ENCODE data around the gene MASP1. TPM values are rescaled to one million over a fixed set of nuclear protein-coding genes. Genes with fewer than 3 reads are reported as not detected.
A peak's percentile ranks its signal among the peaks of the same experiment; 100 is the strongest.

The MASP1 gene
- total and polyA plus RNA-seq, 2 of the 4 experiments (the other 2 are of a cell fraction) = 13.1 to 16.2 TPM

GRCh38 chr3:187242900-187243299, 48.6 kb downstream of the MASP1 start:
- Histone ChIP-seq H2AK5ac (ENCODE audit: low read depth, low read length) (peak overlapping the region; percentile 37), H4K8ac (ENCODE audit: low read depth in 2 of 2, low read length in 2 of 2) (0 out of 4 replicates have a peak overlapping the region, but pooled peaks of 1 of the 2 experiments have one; percentile 59), H3K4me3 (ENCODE audit: insufficient read depth, low read depth, low read length) (no peak overlapping the region), H2BK15ac (ENCODE audit: low read depth, low read length) (no peak overlapping the region), H2AK9ac (replicated peaks; ENCODE audit: low read depth, low read length, poor library complexity) (peak overlapping the region; percentile 79), H3K4ac (ENCODE audit: low read depth, low read length) (peak overlapping the region; percentile 4), H3K27ac (ENCODE audit: insufficient read depth, low read length) (no peak overlapping the region), H2AFZ (replicated peaks; ENCODE audit: low read length, poor library complexity) (peak overlapping the region; percentile 34), H3K56ac (ENCODE audit: extremely low read depth, insufficient read depth, low read length) (no peak overlapping the region), H3K36me3 (ENCODE audit: control insufficient read depth, insufficient read depth, low read length) (no peaks in the 10 kb centered on the region; the same call in 1 of the 2 replicates), H3K23ac (ENCODE audit: low read depth, low read length) (no peak overlapping the region; the same call in 1 of the 2 replicates), H3K9ac (ENCODE audit: low read depth, low read length) (no peak overlapping the region), H2BK120ac (ENCODE audit: low read depth, low read length) (peak overlapping the region; percentile 27), H3K18ac (ENCODE audit: low read depth, low read length) (no peak overlapping the region; the same call in 1 of the 2 replicates), H2BK5ac (ENCODE audit: low read depth, low read length, poor library complexity, severe bottlenecking) (peak overlapping the region; percentile 10), H4K91ac (ENCODE audit: insufficient read depth, low read depth, low read length) (peak overlapping the region; percentile 10; the same call in 1 of the 2 replicates), H3K9me3 (ENCODE audit: control insufficient read depth, insufficient read depth, low read length) (peaks cover 3% of the 10 kb centered on the region), H3K9me1 (ENCODE audit: insufficient read depth, low read length) (no peaks in the 10 kb centered on the region), H4K5ac (ENCODE audit: low read depth, low read length) (no peak overlapping the region; the same call in 1 of the 2 replicates), H3K4me1 (ENCODE audit: control insufficient read depth, insufficient read depth, low read length) (peaks cover 11% of the 10 kb centered on the region), H2BK20ac (ENCODE audit: low read depth, low read length) (peak overlapping the region; percentile 15; the same call in 1 of the 2 replicates), H3K79me1 (ENCODE audit: low read depth in 1 of 2, low read length in 2 of 2) (no peaks in the 10 kb centered on the region), H3K27me3 (ENCODE audit: control insufficient read depth, insufficient read depth, low read length) (no peaks in the 10 kb centered on the region), H3K4me2 (ENCODE audit: low read depth, low read length) (no peak overlapping the region), H4K20me1 (ENCODE audit: insufficient read depth, low read length) (no peaks in the 10 kb centered on the region), H3K14ac (replicated peaks; ENCODE audit: low read depth, low read length) (no peak overlapping the region)
- ATAC-seq (ENCODE audit: low read depth) = no peak
- ChIA-PET POLR2A (ENCODE audit: unreplicated experiment) (no interaction called here), CTCF (no interaction called here)
- TF ChIP-seq FOS (IDR thresholded peaks at IDR 0.05; ENCODE audit: low read depth, low read length) = no peak
- TF ChIP-seq BHLHE40 (IDR thresholded peaks at IDR 0.05; ENCODE audit: low read depth, low read length) = no peak
- no peak for TF ChIP-seq USF2 (IDR thresholded peaks at IDR 0.05; ENCODE audit: low read depth, low read length)
- TF ChIP-seq POLR2A (IDR thresholded peaks at IDR 0.05; ENCODE audit: low read depth, low read length) = no peak
- no peak for TF ChIP-seq SMC3 (IDR thresholded peaks at IDR 0.05; ENCODE audit: low read depth, low read length)
- no peak for TF ChIP-seq RFX5 (IDR thresholded peaks at IDR 0.05; ENCODE audit: low read depth, low read length)
- TF ChIP-seq MXI1 (IDR thresholded peaks at IDR 0.05; ENCODE audit: borderline replicate concordance, low read depth, low read length) = no peak
- TF ChIP-seq RCOR1 (IDR thresholded peaks at IDR 0.05; ENCODE audit: insufficient replicate concordance, low read length) = no peak
- TF ChIP-seq MAZ (IDR thresholded peaks at IDR 0.05; ENCODE audit: borderline replicate concordance, low read depth, low read length) = no peak
- no peak for TF ChIP-seq NFE2L2 (IDR thresholded peaks at IDR 0.05; ENCODE audit: low read depth, low read length)
- TF ChIP-seq ELK1 (IDR thresholded peaks at IDR 0.05; ENCODE audit: borderline replicate concordance, low read depth, low read length) = no peak
- no peak for TF ChIP-seq RAD21 (IDR thresholded peaks at IDR 0.05; ENCODE audit: low read length)
- TF ChIP-seq CHD1 (IDR thresholded peaks at IDR 0.05; ENCODE audit: low read depth, low read length) = no peak
- BruUV-seq (replicated peaks) = no TSS peak
- no peak for DNase-seq
- WGBS, 2 experiments (ENCODE audit: extremely low coverage in 2 of 2, insufficient read length in 1 of 2) = no CpG with 5 or more reads among the region's 4 CpGs
- dilution Hi-C loops (cut with HindIII; ENCODE audit: low sequenced_read_pairs, unreplicated experiment) (no loop called here), in situ Hi-C loops (cut with MboI; ENCODE audit: low sequenced_read_pairs) (no loop called here), intact Hi-C loops (cut with micrococcal nuclease) (no loop called here)

Data from IMR-90 (cell line).